M059J (cell line): ENCODE measurements around the gene RHBDL3. TPM values are rescaled to one million over a fixed set of nuclear protein-coding genes. Genes with fewer than 3 reads are reported as not detected.
A peak's percentile ranks its signal among the peaks of the same experiment; 100 is the strongest.
"Not testable (repeated sequence)": the region's sequence is repeated elsewhere in the genome, so short reads cannot be mapped to it uniquely, and the experiment has no call there.

ENCODE experiments used
- DNase-seq: peaks from one replicate; pipeline ENCODE4 v3.0.0-alpha.2; 2012; ENCODE audit warnings: low read depth
- total RNA-seq: library from RNA; depleted of rRNA; stranded (reverse); fragments of >200 nt; shearing (Covaris generic); gene quantifications from 2 replicates; pipeline ENCODE4 v1.2.3, GENCODE V29; 2014

RHBDL3 gene
- total RNA-seq, 1 experiment from 2014 or later: 0.30 TPM

GRCh38 chr17:32289471-32290070, 23.9 kb downstream of the RHBDL3 start:
- no peak for DNase-seq

GRCh38 chr17:32292094-32292493, 26.5 kb downstream of the RHBDL3 start:
- DNase-seq: no peak

DNA sequence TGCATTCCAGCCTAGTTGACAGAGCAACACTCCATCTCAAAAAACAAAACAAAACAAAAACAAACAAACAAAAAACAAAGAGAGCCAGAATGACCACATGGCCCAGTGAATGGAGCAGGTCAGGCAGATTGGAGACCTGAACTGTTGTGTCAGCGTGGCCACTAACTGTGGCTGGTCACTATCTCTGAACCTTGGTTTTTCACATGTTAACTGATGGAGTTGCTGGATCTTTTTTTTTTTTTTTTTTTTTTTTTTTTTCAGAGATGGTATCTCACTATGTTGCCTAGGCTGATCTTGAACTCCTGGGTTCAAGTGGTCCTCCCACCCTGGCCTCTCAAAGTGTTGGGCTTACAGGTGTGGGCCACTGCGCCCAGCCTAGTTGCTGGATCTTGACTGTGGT, 31.8 kb downstream of the RHBDL3 start:
- no peak for DNase-seq

GRCh38 chr17:32297860-32298259, 32.2 kb downstream of the RHBDL3 start:
- no peak for DNase-seq

DNA sequence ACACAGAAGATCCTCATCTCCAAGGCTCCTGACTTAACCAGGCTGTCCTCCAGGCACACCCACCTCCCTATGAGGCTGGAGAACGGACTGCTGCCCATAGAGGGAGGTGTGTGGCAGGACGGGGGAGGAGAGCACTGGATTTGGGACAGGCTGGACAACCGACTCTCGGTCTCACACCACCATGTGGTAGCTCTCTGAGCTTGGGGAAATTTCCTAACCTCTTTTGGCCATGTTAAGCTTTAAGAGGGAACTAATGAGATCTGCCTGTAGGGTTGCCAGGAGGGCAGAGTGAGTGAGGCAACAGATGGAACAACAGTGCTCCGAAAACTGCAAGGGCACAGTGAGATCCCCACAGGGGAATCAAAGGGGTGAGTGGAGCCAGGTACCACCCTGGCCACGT, 32.7 kb downstream of the RHBDL3 start:
- no peak for DNase-seq

GRCh38 chr17:32298721-32299579, 33.3 kb downstream of the RHBDL3 start:
- no peak for DNase-seq

DNA sequence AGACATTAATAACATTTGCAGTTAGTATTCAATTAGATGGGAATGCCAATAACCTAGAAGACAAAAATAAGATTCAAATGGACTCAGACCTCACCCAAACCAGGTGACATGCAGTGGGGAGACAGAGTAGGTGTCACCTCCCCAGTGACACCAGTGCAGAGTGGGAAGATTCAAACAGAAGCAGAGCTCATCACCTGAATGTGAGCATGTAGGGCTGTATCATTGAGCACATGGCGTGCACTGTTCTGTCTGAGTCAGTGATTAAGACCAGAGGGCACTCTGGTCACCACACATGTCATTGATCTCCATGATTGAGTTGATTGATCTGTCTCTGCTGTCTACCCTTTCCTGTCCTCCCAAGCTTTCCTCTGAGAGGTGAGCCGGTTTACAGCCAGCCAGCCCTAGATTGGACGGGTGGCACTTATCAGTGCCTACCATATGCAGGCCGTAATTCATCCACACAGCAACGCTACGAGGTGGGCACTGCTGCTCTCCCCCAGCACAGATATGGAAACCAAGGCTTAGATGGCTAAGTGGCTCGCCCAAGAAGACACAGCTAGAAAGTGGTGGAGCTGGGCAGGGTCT, 34.0 kb downstream of the RHBDL3 start:
- no peak for DNase-seq

DNA sequence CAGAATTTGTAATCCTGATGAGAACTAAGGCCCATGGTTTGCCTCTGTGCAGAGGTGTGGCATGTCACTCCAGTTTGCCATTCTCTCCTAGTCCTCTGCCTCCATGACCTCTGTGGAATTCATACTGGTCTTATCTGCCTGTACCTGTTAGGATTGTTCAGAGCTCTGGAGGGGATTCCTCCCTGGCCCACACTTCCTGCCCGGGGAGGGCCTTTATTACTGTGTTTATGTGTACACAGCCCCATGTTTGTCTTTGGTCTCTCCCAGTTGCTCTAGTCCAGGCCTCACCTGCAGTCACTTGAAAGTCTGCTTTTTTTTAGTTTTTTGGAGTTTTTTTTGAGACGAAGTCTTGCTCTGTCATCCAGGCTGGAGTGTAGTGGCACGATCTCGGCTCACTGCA, 36.4 kb downstream of the RHBDL3 start:
- no peak for DNase-seq

GRCh38 chr17:32302860-32303649, 37.4 kb downstream of the RHBDL3 start:
- no peak for DNase-seq

GRCh38 chr17:32303781-32304288, 38.2 kb downstream of the RHBDL3 start:
- peak; percentile 39 for DNase-seq

DNA sequence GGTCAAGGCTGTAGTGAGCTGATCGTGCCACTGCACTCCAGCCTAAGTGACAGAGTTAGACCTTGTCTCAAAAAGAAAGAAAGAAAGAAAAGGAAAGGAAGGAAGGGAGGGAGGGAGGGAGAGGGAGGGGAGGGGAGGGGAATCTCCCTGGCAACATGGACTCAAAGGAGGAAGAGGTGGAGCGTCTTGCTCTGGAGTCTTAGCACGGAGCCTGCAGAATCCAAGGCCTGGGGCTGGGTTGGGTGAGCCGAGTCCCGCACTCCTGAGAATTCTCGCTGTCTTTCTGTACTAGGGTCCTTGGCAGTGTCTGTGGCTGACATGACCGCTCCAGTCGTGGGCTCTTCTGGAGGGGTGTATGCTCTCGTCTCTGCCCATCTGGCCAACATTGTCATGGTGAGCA, 39.4 kb downstream of the RHBDL3 start:
- no peak for DNase-seq

DNA sequence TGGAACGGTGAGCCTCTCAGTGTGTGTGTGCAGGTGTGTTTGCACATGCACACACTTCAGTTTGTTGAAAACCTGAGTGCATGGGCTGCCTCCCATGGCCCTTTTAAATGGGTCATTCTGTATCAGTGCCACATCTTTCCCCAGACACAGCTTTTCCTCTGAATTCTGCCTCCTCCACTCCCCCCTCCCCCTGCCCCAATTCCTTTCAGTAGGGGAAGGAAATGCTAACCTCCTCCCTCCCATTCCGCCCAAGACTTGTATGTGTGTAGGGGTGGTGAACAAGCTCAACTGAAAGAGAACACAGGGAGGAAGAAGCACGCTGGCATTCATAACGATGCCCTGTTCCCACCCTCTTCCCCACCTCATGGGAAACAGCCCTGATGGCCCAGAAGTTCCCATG, 42.0 kb downstream of the RHBDL3 start:
- no peak for DNase-seq

- no peak for DNase-seq
Observed at GRCh38 chr17:32311028-32311536, 45.5 kb downstream of the RHBDL3 start.

DNA sequence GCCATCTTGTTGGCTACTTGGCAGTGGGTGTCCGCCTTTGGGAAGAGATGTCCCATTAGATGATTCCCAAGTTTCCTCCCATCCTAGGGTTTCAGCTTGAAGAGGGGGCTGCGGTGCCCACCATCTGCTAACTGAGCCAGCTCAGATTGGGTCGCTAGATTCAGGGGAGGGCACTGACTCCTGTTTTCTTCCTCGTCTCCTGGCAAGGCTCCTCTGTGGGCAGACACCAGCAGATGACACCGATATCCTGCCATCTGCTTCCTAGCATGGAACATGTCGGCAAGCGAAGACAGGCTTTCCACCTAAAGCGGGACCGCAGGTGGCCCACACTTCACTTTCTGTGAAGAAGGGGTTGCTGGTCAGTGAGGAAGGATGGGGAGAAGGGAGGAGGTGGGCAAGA, 49.0 kb downstream of the RHBDL3 start:
- no peak for DNase-seq

DNA sequence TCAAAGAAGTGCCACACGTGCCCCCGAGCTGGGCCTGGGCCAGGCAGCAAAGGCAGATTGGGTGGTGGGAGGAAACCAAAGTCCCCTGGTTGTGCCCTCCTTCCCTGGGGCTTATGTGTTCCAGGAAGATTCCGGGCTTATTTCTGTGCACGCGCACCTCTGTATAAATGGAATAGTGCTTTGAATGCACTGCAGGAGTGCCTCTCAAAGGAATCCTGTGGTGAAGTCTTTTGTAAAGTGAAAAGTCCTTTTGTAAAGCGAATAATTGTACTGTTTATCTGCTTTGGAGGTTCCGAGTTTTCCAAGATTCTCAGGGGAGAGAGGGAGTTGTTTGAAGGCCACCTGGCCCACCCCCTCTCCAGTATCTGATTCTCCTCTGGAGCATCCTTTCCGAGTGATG, 49.5 kb downstream of the RHBDL3 start:
- DNase-seq: no peak

DNA sequence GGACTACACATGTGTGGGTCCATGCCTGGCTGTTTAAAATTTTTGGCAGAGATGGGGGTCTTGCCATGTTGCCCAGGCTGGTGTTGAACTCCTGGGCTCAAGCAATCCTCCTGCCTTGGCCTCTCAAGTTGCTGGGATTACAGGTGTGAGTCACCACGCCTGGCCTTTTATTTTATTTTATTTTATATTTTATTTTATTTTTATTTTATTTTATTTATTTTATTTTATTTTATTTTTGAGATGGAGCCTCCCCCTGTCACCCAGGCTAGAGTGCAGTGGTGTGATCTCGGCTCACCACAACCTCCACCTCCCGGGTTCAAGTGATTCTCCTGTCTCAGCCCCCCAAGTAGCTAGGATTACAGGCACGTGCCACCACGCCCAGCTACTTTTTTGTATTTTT, 51.0 kb downstream of the RHBDL3 start:
- DNase-seq: not testable (repeated sequence)

- DNase-seq: no peak
Observed at GRCh38 chr17:32317353-32317752, 51.7 kb downstream of the RHBDL3 start.

DNA sequence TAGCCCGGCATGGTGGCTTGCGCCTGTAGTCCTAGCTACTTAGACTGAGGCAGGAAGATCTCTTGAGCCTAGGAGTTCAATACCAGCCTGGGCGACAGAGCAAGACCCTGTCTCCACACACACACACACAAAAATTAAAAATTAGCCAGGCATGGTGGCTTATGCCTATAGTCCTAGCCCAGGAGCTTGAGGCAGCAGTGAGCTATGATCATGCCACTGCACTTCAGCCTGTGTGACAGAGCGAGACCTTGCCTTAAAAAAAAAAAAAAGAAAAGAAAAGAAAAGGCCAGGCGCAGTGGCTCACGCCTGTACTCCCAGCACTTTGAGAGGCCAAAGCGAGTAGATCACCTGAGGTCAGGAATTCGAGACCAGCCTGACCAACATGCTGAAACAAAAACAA, 52.4 kb downstream of the RHBDL3 start:
- no peak for DNase-seq

- peak; percentile 57 for DNase-seq
Observed at GRCh38 chr17:32319548-32319905, 53.9 kb downstream of the RHBDL3 start.

DNA sequence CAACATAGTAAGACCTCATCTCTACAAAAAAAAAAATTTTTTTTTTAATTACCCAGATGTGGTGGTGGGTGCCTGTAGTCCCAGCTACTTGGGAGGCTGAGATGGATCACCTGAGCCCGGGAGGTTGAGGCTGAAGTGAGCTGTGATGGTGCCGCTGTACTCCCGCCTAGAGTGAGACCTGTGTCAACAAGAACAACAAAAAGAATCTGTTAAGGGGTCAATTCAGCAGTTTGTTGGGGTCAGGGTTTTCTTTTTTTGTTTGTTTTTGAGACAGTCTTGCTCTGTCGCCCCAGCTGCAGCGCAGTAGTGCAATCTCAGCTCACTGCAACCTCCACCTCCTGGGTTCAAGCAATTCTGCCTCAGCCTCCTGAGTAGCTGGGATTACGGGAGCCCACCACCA, 54.4 kb downstream of the RHBDL3 start:
- DNase-seq: not testable (repeated sequence)

DNA sequence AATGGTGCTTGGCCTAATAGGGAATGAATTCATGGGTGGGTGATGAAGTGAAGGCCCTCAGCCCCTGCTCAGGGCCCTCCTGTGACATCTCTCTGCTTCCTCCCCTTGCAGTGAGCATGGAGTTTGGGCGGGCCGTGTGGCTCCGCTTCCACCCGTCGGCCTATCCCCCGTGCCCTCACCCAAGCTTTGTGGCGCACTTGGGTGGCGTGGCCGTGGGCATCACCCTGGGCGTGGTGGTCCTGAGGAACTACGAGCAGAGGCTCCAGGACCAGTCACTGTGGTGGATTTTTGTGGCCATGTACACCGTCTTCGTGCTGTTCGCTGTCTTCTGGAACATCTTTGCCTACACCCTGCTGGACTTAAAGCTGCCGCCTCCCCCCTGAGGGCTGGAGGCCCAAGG, 55.2 kb downstream of the RHBDL3 start:
- DNase-seq: no peak

GRCh38 chr17:32323046-32323445, 57.4 kb downstream of the RHBDL3 start:
- no peak for DNase-seq
